Measurements from ENCODE around the gene CIC.

CIC gene

DNA sequence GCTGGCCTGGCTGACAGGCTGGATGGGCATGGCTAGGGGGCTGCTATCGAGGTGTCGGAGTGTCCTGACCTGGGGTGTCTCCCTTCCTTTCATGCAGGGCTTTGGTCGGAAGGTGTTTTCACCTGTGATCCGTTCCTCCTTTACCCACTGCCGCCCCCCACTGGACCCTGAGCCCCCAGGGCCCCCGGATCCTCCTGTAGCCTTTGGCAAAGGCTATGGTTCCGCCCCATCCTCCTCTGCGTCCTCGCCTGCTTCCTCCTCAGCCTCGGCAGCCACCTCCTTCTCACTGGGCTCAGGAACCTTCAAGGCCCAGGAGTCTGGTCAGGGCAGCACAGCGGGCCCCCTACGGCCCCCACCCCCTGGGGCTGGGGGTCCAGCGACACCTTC is 21.1 kb downstream of the CIC start:
- DNase-seq = no peak

- DNase-seq = peak; percentile 56 to 61
These were observed 21.7 kb downstream of the CIC start for GRCh38 chr19:42290523-42291434.

DNA sequence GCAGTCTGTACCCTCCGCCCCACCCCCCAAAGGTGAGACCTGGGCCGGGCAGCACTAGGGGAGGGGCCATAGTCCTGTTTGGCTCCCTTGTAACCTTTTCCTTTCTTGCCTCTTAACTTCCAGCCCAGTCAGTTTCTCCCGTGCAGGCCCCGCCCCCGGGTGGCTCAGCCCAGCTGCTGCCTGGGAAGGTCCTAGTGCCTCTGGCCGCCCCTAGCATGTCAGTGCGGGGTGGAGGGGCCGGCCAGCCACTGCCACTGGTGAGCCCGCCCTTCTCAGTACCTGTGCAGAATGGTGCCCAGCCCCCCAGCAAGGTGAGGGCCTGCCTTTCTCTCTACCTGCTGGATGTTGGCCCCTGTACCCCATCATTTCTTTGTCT is 22.4 kb downstream of the CIC start:
- DNase-seq = no peak

GRCh38 chr19:42292042-42292960 is 23.2 kb downstream of the CIC start:
- DNase-seq = no peak

- DNase-seq = no peak
These were observed 23.9 kb downstream of the CIC start for GRCh38 chr19:42292963-42293362.

- DNase-seq = no peak
These were observed 24.5 kb downstream of the CIC start for GRCh38 chr19:42293540-42293939.

DNA sequence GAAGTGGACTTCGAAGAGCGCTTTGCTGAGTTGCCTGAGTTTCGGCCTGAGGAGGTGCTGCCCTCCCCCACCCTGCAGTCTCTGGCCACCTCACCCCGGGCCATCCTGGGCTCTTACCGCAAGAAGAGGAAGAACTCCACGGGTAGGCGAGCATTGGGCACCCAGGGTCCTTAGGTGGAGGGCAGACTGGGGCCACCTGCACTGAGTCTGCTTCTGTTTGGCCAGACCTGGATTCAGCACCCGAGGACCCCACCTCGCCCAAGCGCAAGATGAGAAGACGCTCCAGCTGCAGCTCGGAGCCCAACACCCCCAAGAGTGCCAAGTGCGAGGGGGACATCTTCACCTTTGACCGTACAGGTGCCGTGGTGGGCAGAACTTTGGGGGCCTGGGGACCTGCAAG is 24.9 kb downstream of the CIC start:
- DNase-seq = no peak

- no peak for DNase-seq
These were observed 25.6 kb downstream of the CIC start for GRCh38 chr19:42294471-42295137.

- no peak for DNase-seq
These were observed 26.3 kb downstream of the CIC start for GRCh38 chr19:42295342-42295741.

DNA sequence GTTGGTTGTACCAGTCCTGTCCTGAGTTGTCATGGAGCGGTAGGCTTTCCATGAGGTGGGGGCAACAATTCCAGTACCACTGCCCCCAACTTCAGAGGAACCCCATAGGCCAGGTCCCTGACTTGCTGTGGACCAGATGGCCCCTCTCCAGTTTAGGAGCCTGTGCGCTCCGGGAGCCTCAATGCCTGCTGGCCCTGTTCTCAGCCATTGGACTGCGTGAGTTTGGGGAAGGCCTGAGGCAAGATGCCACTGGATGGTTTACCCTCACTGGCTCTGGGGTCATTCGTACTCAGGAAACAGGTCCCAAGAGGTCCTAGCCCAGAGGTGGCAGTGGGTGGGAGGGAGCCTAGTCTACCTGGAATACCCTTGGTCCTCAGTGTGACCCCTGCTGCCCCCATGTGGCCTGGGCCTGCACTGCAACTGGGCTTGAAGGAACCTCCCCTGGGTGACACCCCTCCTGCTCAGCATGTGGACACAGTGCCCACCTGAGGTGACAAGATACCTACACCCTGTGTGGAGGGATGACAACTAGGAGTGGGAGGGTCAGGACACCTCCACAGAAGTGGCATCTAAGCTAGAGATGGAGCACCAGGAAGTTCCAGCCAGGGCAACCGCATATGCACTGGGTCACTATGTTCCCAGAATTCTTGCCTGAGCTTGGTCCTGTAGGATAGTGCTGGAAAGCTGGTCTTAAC is 26.9 kb downstream of the CIC start:
- peak; percentile 76 to 94 for DNase-seq

- DNase-seq = no peak
These were observed 28.0 kb downstream of the CIC start for GRCh38 chr19:42297039-42297438.

- DNase-seq = no peak
These were observed 32.7 kb downstream of the CIC start, which contains the start of gene PRR19 for GRCh38 chr19:42301646-42302203. Gene PRR19 (plus strand): TSS chr19:42302132. CDS start chr19:42309585, 7,453 bp downstream.

DNA sequence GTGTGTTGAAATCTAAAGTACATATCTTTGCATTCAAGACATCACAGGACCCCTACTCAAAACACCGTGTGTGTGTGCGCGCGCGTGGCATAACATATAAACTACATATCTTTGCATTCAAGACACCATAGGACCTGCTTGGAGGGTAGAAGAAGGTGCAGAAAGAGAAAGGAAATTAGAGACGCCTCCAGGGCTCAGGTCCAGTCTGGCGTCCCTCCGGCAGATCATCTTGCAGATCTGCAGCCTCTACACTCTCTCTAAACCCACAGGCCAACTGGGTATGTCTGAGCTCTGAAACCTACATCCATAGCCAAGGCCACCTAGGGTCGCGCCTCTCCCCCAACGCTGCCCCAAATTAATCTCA is 34.0 kb downstream of the CIC start:
- DNase-seq = no peak

DNA sequence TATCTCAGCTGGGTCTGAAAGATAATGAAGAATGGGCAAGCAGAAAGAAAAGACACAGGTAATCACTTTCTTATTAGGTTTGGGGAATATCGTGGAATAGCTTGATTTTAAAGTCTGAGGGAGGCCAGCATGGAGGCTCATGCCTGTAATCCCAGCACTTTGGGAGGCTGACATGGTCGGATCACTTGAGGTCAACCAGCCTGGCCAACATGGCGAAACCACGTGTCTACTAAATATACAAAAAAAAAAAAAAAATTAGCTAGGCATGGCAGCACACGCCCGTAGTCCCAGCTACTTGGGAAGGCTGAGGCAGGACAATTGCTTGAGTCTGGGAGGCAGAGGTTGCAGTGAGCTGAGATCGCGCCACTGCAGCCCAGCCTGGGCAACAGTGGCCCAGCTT is 34.8 kb downstream of the CIC start:
- no peak for DNase-seq

DNA sequence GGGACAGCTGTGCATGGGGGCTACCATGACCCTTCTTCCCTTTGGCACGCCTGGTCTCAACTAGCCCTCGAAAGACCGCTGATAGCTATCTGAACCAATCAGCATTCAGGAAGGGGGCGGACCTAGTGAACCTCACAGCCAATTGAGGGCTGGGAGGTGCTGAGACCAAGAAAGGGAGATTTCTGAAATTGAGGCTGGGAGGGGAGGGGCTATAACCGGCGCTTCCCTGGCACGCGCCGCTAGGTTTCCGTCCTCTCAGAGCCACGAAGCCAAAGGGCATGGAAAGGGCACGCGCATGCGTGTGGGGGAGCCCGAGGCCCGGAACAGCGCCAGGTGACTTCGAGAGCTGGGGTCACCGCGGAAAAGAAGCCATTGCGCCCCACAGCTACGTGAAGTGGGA is 37.6 kb downstream of the CIC start:
- no peak for DNase-seq

DNA sequence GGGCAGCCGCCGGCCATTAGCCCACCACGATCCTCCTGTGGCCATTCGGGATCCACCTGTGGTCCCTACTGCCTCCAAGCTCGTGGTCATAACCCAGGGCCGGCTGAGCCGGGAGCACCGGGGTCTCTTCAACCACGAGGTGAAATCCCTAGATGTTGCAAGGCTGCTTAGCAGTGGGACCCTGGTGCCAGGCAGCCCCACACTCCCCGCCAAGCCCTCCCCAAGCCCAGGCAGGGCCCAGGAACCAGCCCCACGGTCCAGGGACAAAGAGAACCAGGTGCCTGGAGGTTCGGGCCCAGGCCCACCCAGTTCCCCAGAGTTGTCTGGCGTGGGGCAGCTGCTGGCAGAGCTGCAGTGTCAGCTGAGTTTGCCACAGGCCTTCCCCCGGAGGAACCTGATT is 40.6 kb downstream of the CIC start:
- no peak for DNase-seq

DNA sequence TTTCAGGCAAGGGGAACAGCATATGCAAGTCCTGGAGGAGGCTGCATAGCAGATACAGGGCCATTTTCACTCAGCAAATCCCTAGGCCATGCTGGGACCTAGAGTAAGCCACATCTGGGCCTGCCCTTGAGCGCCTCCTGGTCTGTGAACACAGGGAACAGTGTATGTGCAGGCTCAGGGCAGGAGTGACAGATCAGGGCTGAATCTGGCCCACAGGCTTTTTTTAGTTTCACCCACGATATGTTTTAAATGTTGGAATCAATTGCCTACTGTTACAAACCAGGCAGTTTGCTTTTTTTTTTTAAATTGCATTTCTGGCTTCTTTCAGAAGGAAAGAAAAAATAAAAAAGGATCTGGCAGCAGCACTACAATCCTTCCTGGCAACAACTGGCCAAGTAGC is 42.6 kb downstream of the CIC start:
- no peak for DNase-seq

DNA sequence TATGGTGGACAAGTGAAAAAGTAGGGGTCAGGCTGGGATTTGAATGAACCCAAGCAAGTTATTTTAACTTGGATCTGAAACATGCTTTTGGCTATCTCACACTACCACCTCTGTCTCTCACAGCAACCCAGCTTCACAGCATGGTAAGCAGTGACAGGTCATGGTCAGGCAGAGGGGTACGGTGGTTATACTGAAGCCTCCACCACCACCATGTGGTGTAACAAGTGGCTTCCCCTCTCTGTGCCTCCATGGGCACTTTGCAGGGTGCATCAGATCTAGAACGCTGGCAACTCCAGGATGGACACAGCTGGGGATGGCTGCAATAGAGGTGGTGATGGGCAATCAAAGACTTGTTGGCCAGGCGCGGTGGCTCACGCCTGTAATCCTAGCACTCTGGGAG is 43.3 kb downstream of the CIC start:
- no peak for DNase-seq

DNA sequence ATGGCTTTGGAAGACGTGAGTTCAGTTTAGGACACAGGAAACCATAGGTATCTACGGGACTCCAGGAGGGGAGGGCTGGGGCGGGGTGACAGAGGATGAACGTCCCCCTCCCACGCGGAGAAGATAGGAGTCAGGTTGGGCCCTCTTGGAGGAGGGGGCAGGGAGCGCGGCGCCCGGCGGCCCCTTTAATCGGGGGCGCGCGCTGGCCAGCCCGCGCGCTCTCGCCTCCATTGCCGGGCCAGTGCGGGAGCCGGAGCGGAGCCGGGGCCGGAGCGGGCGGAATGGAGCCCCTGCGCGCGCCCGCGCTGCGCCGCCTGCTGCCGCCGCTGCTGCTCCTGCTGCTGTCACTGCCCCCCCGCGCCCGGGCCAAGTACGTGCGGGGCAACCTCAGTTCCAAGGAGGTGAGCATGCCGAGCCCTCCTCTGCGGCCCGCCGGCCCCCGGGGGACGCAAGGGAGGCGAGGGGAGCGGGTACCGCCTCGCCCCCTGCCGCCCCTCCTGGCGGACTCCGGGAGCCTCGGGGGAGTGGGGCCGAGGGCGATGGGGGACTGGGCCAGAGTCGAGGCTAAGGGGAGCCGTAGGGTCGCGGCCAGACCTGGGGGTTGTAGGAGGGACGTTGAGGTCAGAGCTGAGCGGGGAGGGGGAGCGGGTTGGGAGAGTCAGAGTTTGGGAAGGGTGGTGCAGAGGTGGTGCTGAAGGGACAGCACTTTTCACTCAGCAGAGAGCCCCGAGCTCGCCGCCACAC is 44.2 kb downstream of the CIC start, which contains the start of gene TMEM145:
TMEM145 (plus strand) TSS at position 214 of the 744 bp plus-strand sequence; CDS start at position 282, 68 bp downstream.
- DNase-seq = no peak

- DNase-seq = no peak
These were observed 45.0 kb downstream of the CIC start for GRCh38 chr19:42313840-42314755.
